ENCODE data around the gene YPEL1.
"Not testable (repeated sequence)": the region's sequence is repeated elsewhere in the genome, so short reads cannot be mapped to it uniquely, and the experiment has no call there.

The YPEL1 gene

DNA sequence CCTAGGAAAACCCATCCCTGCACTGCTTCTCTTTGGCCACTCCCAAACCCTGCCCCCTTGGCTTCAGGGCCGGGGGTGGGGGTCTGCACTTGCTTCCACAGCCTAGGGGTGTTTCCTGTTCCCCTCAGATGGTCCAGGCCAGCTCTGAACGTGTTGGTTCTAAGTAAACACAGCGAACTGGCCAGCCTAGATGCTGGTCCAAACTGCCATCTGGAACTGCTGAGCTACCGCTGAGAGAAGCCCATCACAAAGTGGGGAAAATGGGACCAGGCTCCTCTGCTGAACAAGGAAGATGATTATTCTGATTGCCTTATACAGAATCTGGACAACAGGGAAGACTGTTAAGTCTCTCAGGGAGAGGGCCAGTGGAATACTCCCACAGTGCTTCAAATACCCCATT lies 23.5 kb upstream of the YPEL1 start:
- H3K36me3 ChIP-seq = peaks cover 51 to 72% (median 66%) of the 10 kb centered on the region in 11 experiments
- no peak overlapping the region for H3K9ac ChIP-seq
- H3K27ac ChIP-seq = no peak overlapping the region
- peaks cover 0 to 56% (median 5%) of the 10 kb centered on the region in 11 experiments; a peak in 11 of 22 replicates for H4K20me1 ChIP-seq
- no peak overlapping the region for H3K4me3 ChIP-seq
- peaks cover 35 to 50% (median 46%) of the 10 kb centered on the region in 10 experiments for H3K4me1 ChIP-seq
- no peak for TF ChIP-seq Cebpa-rat (IDR thresholded peaks at IDR 0.05)
- no peaks in the 10 kb centered on the region for H3K9me3 ChIP-seq (replicated peaks in 1 of 11)
- no peaks in the 10 kb centered on the region for H3K27me3 ChIP-seq
- H3K4me2 ChIP-seq = no peak overlapping the region

DNA sequence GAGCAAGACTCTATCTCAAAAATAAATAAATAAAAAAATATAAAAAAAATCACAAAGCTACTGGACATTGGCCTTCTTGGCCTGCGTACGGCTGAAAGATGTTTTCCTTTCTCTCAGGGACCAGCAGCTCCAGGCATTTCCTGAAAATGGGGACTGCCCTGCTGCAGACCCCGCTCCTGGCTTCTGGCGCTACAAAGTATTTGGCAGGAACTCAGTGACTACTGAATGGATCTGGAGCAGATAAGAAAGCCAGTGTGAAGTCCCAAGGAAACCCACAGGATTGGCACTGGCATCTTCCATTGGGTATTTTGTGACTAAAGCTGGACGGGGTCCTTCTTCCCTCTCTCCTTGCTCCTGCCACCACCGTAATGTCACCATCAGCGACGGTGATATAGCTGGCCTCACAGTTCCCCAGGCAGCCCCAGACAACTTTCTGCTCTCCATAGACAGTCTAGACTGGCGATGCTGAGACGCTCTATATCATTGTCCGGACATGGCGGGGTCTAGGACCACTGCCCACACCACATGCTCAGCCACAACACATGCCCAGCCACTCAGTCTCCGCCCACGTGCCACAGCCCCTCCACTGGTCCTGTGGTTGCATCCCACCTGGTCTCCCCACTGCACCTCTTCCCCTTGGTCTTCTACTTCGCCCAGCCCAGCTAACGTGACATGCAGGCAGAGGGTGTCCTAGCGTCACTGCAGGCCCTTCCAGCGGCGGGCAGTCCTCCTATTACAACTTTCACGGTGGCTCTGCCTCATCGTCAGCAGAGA lies 22.7 kb upstream of the YPEL1 start:
- H3K4me3 ChIP-seq = no peak overlapping the region
- no peaks in the 10 kb centered on the region for H3K9me3 ChIP-seq (replicated peaks in 1 of 11)
- no peak overlapping the region for H3K27ac ChIP-seq
- no peak for TF ChIP-seq Cebpa-rat (IDR thresholded peaks at IDR 0.05)
- no peak overlapping the region for H3K9ac ChIP-seq
- no peak overlapping the region for H3K4me2 ChIP-seq
- H3K4me1 ChIP-seq = peaks cover 38 to 58% (median 53%) of the 10 kb centered on the region in 10 experiments
- no peaks in the 10 kb centered on the region for H3K27me3 ChIP-seq
- peaks cover 43 to 64% (median 58%) of the 10 kb centered on the region in 11 experiments for H3K36me3 ChIP-seq
- peaks cover 0 to 48% (median 0%) of the 10 kb centered on the region in 11 experiments; a peak in 6 of 22 replicates for H4K20me1 ChIP-seq

DNA sequence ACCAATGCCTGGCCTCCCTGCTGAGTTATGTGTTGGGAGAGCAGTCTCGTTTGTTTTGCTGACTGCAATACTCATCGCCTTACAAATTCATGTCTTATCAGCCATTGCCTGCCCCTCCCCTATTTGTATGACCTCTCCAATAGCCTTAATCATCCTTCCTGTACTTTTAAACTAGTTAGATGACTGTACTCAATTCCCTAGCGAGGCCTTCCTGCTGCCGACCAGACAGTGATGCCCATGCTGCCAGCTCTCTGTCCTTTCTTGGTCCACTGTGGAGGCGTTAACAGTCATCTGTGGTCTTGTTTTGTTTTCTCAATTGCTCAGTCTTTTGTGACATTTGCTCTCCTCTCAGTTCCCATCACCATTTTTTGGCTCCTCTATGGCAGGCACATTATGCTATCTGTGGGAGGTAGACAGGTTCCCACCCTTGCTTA lies 20.3 kb upstream of the YPEL1 start:
- H4K20me1 ChIP-seq = peaks cover 0 to 33% (median 0%) of the 10 kb centered on the region in 11 experiments; a peak in 6 of 22 replicates
- H3K4me3 ChIP-seq = 0 out of 20 replicates have a peak overlapping the region, but pooled peaks of 1 of the 10 experiments have one; percentile 39
- H3K36me3 ChIP-seq = peaks cover 21 to 42% (median 34%) of the 10 kb centered on the region in 11 experiments; a peak in 21 of 22 replicates
- H3K27me3 ChIP-seq = no peaks in the 10 kb centered on the region
- H3K4me1 ChIP-seq = peaks cover 38 to 55% (median 50%) of the 10 kb centered on the region in 10 experiments
- no peak for TF ChIP-seq Cebpa-rat (IDR thresholded peaks at IDR 0.05)
- no peaks in the 10 kb centered on the region for H3K9me3 ChIP-seq (replicated peaks in 1 of 11)
- peak overlapping the region in 9 of 11 experiments; percentile 65 to 85 (median 78); a peak in 18 of 22 replicates for H3K27ac ChIP-seq
- H3K4me2 ChIP-seq = peak overlapping the region; percentile 70 to 98 (median 85)
- H3K9ac ChIP-seq = peak overlapping the region in 10 of 11 experiments; percentile 39 to 77 (median 71); a peak in 17 of 22 replicates

DNA sequence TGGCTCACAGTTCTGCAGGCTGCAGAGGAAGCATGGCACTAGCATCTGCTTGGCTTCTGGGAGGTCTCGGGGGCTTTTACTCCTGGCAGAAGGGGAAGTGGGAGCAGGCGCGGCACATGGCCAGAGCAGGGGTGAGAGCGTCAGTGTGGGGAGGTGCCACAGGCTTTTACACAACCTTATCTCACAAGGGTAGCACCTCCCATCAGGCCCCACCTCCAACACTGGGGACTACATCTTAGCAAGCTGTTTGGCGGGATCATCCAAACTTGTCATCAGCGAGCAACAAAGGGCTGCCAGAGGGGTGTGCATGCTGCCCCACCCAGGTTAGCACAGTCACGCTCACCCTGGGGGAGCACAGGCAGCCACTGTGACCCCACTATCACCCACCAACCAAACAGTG lies 18.9 kb upstream of the YPEL1 start:
- no peak for TF ChIP-seq Cebpa-rat (IDR thresholded peaks at IDR 0.05)
- no peaks in the 10 kb centered on the region for H3K27me3 ChIP-seq
- no peaks in the 10 kb centered on the region for H3K9me3 ChIP-seq (replicated peaks in 1 of 11)
- H3K27ac ChIP-seq = peak overlapping the region in 9 of 11 experiments; percentile 65 to 85 (median 78); a peak in 18 of 22 replicates
- H3K4me3 ChIP-seq = peak overlapping the region in 8 of 10 experiments; percentile 6 to 58 (median 34); a peak in 12 of 20 replicates
- H3K36me3 ChIP-seq = peaks cover 16 to 31% (median 25%) of the 10 kb centered on the region in 11 experiments; a peak in 20 of 22 replicates
- peaks cover 0 to 28% (median 0%) of the 10 kb centered on the region in 11 experiments; a peak in 5 of 22 replicates for H4K20me1 ChIP-seq
- peak overlapping the region; percentile 8 to 77 (median 70); a peak in 18 of 22 replicates for H3K9ac ChIP-seq
- H3K4me1 ChIP-seq = peaks cover 38 to 50% (median 46%) of the 10 kb centered on the region in 10 experiments
- peak overlapping the region; percentile 70 to 98 (median 85) for H3K4me2 ChIP-seq

DNA sequence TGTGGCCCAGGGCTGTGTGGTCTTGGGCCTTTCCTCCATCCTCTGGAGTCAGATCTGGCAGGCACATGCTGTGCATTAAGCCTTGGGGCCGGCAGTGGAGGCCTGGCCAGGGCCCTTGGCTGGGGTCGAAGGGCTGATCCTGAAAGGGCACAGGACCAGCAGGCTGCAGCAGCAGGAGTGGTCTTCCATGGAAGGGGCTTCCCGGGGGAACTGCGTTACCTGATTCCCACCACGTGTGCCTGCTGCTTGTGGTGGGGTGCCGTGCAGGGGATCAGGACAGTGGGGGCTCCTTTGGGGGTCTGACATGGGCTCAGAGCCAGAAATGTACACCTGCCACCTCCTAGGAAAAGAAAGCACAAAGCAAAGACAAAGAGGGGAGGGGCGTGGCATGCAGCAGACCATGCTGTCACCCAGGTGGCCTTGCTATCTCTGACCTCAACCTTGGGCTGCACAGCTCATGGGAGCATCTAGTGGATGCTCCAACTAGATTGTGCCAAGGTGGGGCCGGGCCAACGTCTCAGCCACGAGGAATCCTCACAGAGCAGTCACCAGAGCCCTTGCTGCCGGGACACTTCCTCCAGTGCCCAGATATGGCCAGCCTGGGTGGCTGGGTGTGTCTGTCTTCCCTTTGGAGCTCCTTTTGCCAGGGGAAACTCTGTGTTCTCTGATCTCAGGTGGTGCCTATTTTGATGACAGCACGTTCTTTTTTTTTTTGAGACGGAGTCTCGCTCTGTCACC lies 17.9 kb upstream of the YPEL1 start:
- H3K36me3 ChIP-seq = peaks cover 8 to 21% (median 15%) of the 10 kb centered on the region in 11 experiments; a peak in 19 of 22 replicates
- 0 out of 22 replicates have a peak overlapping the region, but pooled peaks of 1 of the 11 experiments have one; percentile 20 for H3K9ac ChIP-seq
- no peaks in the 10 kb centered on the region for H3K9me3 ChIP-seq (replicated peaks in 1 of 11)
- H4K20me1 ChIP-seq = peaks cover 0 to 28% (median 0%) of the 10 kb centered on the region in 11 experiments; a peak in 5 of 22 replicates
- no peaks in the 10 kb centered on the region for H3K27me3 ChIP-seq
- H3K27ac ChIP-seq = peak overlapping the region in 7 of 11 experiments; percentile 11 to 82 (median 34); a peak in 10 of 22 replicates
- peaks cover 38 to 58% (median 46%) of the 10 kb centered on the region in 10 experiments for H3K4me1 ChIP-seq
- H3K4me2 ChIP-seq = peak overlapping the region in 10 of 11 experiments; percentile 70 to 98 (median 86); a peak in 18 of 22 replicates
- TF ChIP-seq Cebpa-rat (IDR thresholded peaks at IDR 0.05) = no peak
- no peak overlapping the region for H3K4me3 ChIP-seq

DNA sequence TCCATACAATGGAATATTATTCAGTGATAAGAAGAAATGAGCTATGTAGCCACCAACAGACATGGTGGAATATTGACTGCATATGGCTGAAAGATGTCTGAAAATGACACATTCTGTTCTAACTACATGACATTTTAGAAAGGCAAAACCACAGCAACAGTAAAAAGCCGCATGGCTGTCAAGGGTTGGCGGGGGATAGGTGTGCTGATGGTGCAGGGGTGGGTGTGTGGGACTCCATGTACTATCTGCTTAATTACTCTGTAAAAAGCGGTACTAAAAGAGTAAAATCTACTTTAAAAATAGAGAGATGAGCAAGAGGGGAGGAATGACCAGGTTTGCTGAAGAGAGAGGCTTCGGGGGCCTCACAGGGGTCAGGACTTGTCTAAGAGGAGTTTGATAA lies 16.7 kb upstream of the YPEL1 start:
- TF ChIP-seq Cebpa-rat (IDR thresholded peaks at IDR 0.05) = no peak

DNA sequence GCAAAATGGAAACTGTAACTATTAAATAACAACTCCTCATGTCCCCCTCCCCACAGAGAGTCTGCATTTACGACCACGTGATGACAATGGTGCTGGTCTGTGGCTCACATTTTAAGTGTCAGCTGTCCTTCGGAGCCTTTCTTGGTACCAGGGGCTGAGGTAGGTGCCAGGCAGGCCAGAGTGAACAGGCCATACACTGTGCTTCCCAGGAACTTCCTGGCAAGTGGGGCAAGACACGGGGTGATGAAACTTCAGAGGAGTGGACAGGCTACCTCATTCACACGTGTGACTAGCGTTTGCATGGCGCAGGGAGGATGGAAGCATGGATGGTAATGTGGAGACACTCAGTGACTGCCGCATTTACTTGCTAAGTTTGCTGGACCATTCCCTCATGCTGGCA lies 10.4 kb upstream of the YPEL1 start:
- Histone ChIP-seq H4K20me1 (no peaks in the 10 kb centered on the region), H3K9ac (no peak overlapping the region)

More for the DNA sequence above, 16.7 kb upstream of the YPEL1 start:
- Histone ChIP-seq H3K4me3 (no peak overlapping the region), H3K4me2 (no peak overlapping the region), H3K27ac (no peak overlapping the region), H3K4me1 (peaks cover 35 to 60% (median 45%) of the 10 kb centered on the region in 10 experiments), H4K20me1 (peaks cover 0 to 28% (median 0%) of the 10 kb centered on the region in 11 experiments; a peak in 5 of 22 replicates), H3K9ac (no peak overlapping the region), H3K36me3 (peaks cover 0 to 8% (median 5%) of the 10 kb centered on the region in 11 experiments; a peak in 11 of 22 replicates), H3K27me3 (no peaks in the 10 kb centered on the region), H3K9me3 (replicated peaks in 1 of 11) (no peaks in the 10 kb centered on the region)

DNA sequence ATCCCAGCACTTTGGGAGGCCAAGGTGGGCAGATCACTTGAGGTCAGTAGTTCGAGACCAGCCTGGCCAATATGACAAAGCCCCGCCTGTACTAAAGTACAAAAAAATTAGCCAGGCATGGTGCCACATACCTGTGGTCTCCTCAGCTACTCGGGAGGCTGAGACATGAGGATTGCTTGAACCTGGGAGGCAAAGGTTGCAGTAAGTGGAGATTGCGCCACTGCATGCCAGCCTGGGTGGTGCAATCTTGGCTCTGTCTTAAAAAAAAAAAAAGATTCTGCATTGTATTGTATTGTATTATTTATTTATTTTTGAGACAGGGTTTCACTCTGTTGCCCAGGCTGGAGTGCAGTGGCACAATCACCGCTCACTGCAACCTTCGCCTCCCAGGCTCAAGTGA lies 9.3 kb upstream of the YPEL1 start:
- H3K27ac ChIP-seq; H3K9me3 ChIP-seq (replicated peaks in 1 of 11): not testable (repeated sequence)

More for the DNA sequence above, 10.4 kb upstream of the YPEL1 start:
- no peak overlapping the region for H3K4me3 ChIP-seq
- no peak overlapping the region for H3K4me2 ChIP-seq
- no peak for TF ChIP-seq Cebpa-rat (IDR thresholded peaks at IDR 0.05)
- no peaks in the 10 kb centered on the region for H3K36me3 ChIP-seq
- H3K27ac ChIP-seq = no peak overlapping the region
- H3K27me3 ChIP-seq = no peaks in the 10 kb centered on the region
- H3K4me1 ChIP-seq = peaks cover 0 to 21% (median 9%) of the 10 kb centered on the region in 10 experiments; a peak in 12 of 20 replicates
- H3K9me3 ChIP-seq (replicated peaks in 1 of 11) = no peaks in the 10 kb centered on the region

More for the DNA sequence above, 9.3 kb upstream of the YPEL1 start:
- H3K9ac ChIP-seq, H3K36me3 ChIP-seq, H3K27me3 ChIP-seq, H3K4me2 ChIP-seq, H3K4me3 ChIP-seq, H4K20me1 ChIP-seq: not testable (repeated sequence)
- H3K4me1 ChIP-seq = peaks cover 0 to 28% (median 11%) of the 10 kb centered on the region in 10 experiments; a peak in 12 of 20 replicates
- 0 out of 22 replicates have a peak, but pooled peaks of 1 of the 11 experiments have one; percentile 36 for TF ChIP-seq Cebpa-rat (IDR thresholded peaks at IDR 0.05)

All from BLaER1 treated with 17β-estradiol and CSF1 and Interleukin-3, amounts not matched to agents 10 nM and 100 nM (cell line).